OCI-LY7 (cell line): ENCODE results near the gene CYFIP1. TPM values are rescaled to one million over a fixed set of nuclear protein-coding genes. Genes with fewer than 3 reads are reported as not detected.

Experiments
- BruUV-seq: library from RNA; stranded (reverse); fragments of 400-500 nt; replicated peaks from 2 replicates; lab custom pipeline; 2021; lab: Mats Ljungman, UMichigan
- CTCF ChIA-PET: fragments of 300-600 bp; sonication (Branson Sonifier 250); formaldehyde crosslinking; loops from one replicate; lab custom pipeline; 2022; ENCODE audit warnings: antibody characterized with exemption; ENCODE audit not compliant: unreplicated experiment; lab: Charles Lee
- POLR2A ChIA-PET: fragments of 300-600 bp; sonication (Branson Sonifier 250); formaldehyde crosslinking; loops from one replicate; lab custom pipeline; 2022; ENCODE audit warnings: antibody characterized with exemption; lab: Charles Lee
- DNase-seq: peaks from one replicate; pipeline ENCODE4 v3.0.0-alpha.2; 2015; ENCODE audit warnings: low spot score
- H2AFZ ChIP-seq: fragments of 200-600 bp; sonication (generic), shearing (Covaris generic); 2 replicates; pipeline ENCODE4 v1.6.1; 2014; ENCODE audit warnings: mild to moderate bottlenecking, antibody characterized with exemption, low read length, moderate library complexity
- H3K27ac ChIP-seq: fragments of 200-600 bp; sonication (generic); 2 replicates; pipeline ENCODE4 v1.5.1; 2014; ENCODE audit warnings: mixed run types, low read depth, mild to moderate bottlenecking, moderate library complexity, low read length, inconsistent platforms; ENCODE audit not compliant: poor library complexity, severe bottlenecking
- H3K36me3 ChIP-seq: fragments of 200-600 bp; sonication (generic); 2 replicates; pipeline ENCODE4 v1.6.1; 2014; ENCODE audit warnings: mild to moderate bottlenecking, antibody characterized with exemption, low read length, moderate library complexity, mixed read lengths; ENCODE audit not compliant: insufficient read depth
- H3K4me1 ChIP-seq: fragments of 200-600 bp; sonication (generic); 2 replicates; pipeline ENCODE4 v1.5.1; 2014; ENCODE audit warnings: mild to moderate bottlenecking, low read length; ENCODE audit not compliant: insufficient read depth, poor library complexity, severe bottlenecking
- H3K4me2 ChIP-seq: fragments of 200-600 bp; sonication (generic); 2 replicates; pipeline ENCODE4 v1.6.1; 2014; ENCODE audit warnings: mild to moderate bottlenecking, low read length
- H3K4me3 ChIP-seq: fragments of 200-600 bp; sonication (generic); 2 replicates; pipeline ENCODE4 v1.5.1; 2014; ENCODE audit warnings: mild to moderate bottlenecking, low read depth, low read length; ENCODE audit not compliant: poor library complexity, severe bottlenecking
- H3K79me2 ChIP-seq: fragments of 200-600 bp; sonication (generic); 2 replicates; pipeline ENCODE4 v1.6.1; 2016; ENCODE audit warnings: low read depth, mild to moderate bottlenecking, low read length, moderate library complexity, mixed read lengths; ENCODE audit not compliant: insufficient read depth
- H3K9me2 ChIP-seq: fragments of 200-600 bp; sonication (generic); 2 replicates; pipeline ENCODE4 v1.6.1; 2016; ENCODE audit warnings: mild to moderate bottlenecking, low read length, mixed read lengths; ENCODE audit not compliant: insufficient read depth
- H3K9me3 ChIP-seq: fragments of 200-600 bp; sonication (generic); 2 replicates; pipeline ENCODE4 v1.6.1; 2014; ENCODE audit warnings: mild to moderate bottlenecking, mixed run types, low read length, mixed read lengths
- H4K20me1 ChIP-seq: fragments of 200-600 bp; sonication (generic); 2 replicates; pipeline ENCODE4 v1.6.1; 2014; ENCODE audit warnings: mild to moderate bottlenecking, antibody characterized with exemption, low read length, moderate library complexity, mixed read lengths; ENCODE audit not compliant: insufficient read depth
- CTCF ChIP-seq: fragments of 200-600 bp; sonication (generic); conservative IDR thresholded peaks from 2 replicates; pipeline ENCODE4 v1.5.1; 2014; ENCODE audit warnings: mild to moderate bottlenecking, antibody characterized with exemption, low read length, moderate library complexity, mixed read lengths
- EZH2phosphoT487 ChIP-seq: fragments of 200-600 bp; sonication (generic); IDR thresholded peaks from 2 replicates; pipeline ENCODE4 v1.6.1; 2018; ENCODE audit warnings: low read depth, borderline replicate concordance, mild to moderate bottlenecking, mixed run types, antibody characterized with exemption, low read length, moderate library complexity, mixed read lengths
- intact Hi-C: fragments of 100-400 bp; cut with micrococcal nuclease; formaldehyde crosslinking; loops from one replicate; pipeline ENCODE4 v1.10.0; 2022; ENCODE audit not compliant: unreplicated experiment
- total RNA-seq, 2 experiments: library from RNA; depleted of rRNA in 1 of 2; stranded (reverse); fragments of >200 nt in 1 of 2; shearing (Covaris generic) in 1 of 2; gene quantifications; 2 replicates each; pipeline ENCODE4 v1.2.3, GENCODE V29; 2014 to 2022

CYFIP1 gene
- total RNA-seq, 2 experiments from 2014 or later, result 0.98 to 1.3 TPM

DNA sequence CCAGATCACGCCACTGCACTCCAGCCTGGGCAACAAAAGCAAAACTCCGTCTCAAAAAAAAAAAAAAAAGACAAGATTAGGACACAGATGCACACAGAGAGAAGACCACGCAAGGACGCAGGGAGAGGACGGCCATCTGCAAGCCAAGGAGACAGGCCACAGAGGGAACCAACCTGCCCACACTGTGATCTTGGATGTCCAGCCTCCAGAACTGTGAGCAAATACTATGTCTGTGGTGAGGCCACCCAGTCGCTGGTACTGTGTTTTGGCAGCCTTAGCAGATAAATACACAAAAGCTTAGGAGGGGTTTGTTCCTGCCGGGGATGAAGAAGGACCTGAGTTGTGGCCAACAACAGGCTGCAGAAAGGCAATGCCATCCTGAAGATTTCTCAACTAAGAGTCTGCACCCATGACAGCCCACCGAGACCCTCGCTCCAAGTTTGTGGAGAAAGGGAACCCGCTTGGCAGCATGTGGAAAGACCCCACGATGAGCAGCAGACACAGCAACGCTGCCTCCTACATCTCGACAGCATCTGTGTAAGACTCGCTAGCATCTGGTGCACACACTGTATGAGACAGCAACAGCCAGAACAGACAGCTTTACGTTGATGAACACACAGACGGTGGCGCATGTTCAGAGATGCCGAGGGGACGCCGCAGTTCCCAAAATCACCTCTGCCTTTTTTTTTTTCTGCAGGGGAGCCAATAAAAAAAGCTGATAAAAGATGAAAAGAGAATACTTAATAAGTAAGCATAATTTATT is 13.7 kb downstream of the CYFIP1 start:
- Histone ChIP-seq H3K4me1 (no peaks in the 10 kb centered on the region), H3K9me2 (no peaks in the 10 kb centered on the region), H4K20me1 (no peaks in the 10 kb centered on the region), H3K27ac (no peak overlapping the region), H2AFZ (no peak overlapping the region), H3K9me3 (peaks cover 9% of the 10 kb centered on the region; the same call in 1 of the 2 replicates), H3K79me2 (no peaks in the 10 kb centered on the region), H3K4me2 (no peak overlapping the region), H3K36me3 (no peaks in the 10 kb centered on the region), H3K4me3 (no peak overlapping the region)
- intact Hi-C loops, result no loop called here
- CTCF ChIA-PET, result no interaction called here
- no TSS peak for BruUV-seq
- TF ChIP-seq EZH2phosphoT487 (no peak), CTCF (no peak)
- no peak for DNase-seq
- POLR2A ChIA-PET, result interaction anchor here (1.3 kb wide), 1 partner anchor 12 kb away, joined by 3 read pairs; no protein-coding TSS in a partner anchor

DNA sequence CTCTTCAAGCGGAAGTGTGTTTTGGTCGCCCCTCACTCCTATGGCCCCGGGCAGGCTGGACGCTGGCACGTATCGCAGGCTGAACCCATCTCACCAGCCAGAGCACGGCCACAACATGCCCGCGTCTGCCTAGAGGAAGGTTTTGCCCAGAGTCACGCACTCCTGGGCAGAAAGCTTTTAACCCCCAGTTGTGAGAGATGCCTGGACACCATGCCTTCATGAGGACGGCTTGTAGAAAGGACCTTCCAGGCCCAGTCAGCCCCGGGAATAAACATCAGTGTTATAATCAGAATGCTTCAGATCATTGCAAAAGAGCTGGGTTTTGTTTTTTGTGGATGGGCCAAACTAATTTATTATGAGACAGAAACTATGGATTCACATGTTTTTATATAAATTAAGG is 16.5 kb downstream of the CYFIP1 start:
- no peaks in the 10 kb centered on the region for H3K36me3 ChIP-seq
- no peak overlapping the region for H3K4me3 ChIP-seq
- no peak for DNase-seq
- H3K79me2 ChIP-seq, result no peaks in the 10 kb centered on the region
- TF ChIP-seq EZH2phosphoT487 (no peak), CTCF (no peak)
- CTCF ChIA-PET, result no interaction called here
- H3K4me2 ChIP-seq, result no peak overlapping the region
- POLR2A ChIA-PET, result no interaction called here
- H3K4me1 ChIP-seq, result no peaks in the 10 kb centered on the region
- no peak overlapping the region for H2AFZ ChIP-seq
- H4K20me1 ChIP-seq, result no peaks in the 10 kb centered on the region
- no TSS peak for BruUV-seq
- H3K9me2 ChIP-seq, result no peaks in the 10 kb centered on the region
- H3K9me3 ChIP-seq, result no peaks in the 10 kb centered on the region
- intact Hi-C loops, result no loop called here
- H3K27ac ChIP-seq, result no peak overlapping the region

DNA sequence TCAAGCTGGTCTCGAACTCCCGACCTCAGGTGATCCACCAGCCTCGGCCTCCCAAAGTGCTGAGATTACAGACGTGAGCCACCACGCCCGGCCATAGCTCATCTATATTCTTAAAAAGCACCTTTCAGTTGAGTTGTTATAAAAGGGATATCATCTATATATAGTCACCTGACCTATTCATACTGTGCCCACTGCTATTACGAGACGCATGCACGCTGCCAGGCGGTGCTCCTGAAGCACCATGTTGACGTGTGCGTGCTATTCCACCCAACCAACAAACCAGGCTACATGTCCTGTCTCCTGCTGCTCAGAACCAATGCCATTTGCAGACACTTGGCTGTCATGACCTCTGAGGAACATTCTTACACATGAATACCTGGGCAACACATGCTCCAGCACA is 17.6 kb downstream of the CYFIP1 start:
- no peaks in the 10 kb centered on the region for H3K79me2 ChIP-seq
- BruUV-seq, result no TSS peak
- intact Hi-C loops, result no loop called here

More for the DNA sequence above, 17.6 kb downstream of the CYFIP1 start:
- no peaks in the 10 kb centered on the region for H4K20me1 ChIP-seq
- no peaks in the 10 kb centered on the region for H3K9me3 ChIP-seq
- H3K27ac ChIP-seq, result no peak overlapping the region
- H3K4me3 ChIP-seq, result no peak overlapping the region
- CTCF ChIA-PET, result no interaction called here
- no peak for DNase-seq
- no peak for TF ChIP-seq EZH2phosphoT487
- no peaks in the 10 kb centered on the region for H3K4me1 ChIP-seq
- H3K9me2 ChIP-seq, result no peaks in the 10 kb centered on the region
- POLR2A ChIA-PET, result no interaction called here
- no peak overlapping the region for H3K4me2 ChIP-seq
- H3K36me3 ChIP-seq, result no peaks in the 10 kb centered on the region
- no peak overlapping the region for H2AFZ ChIP-seq
